Mesenchymal stem cell (in vitro differentiated cells and primary cell): ENCODE data around the gene TAF3.
A peak's percentile ranks its signal among the peaks of the same experiment; 100 is the strongest.

Experiments used
- DNase-seq: peaks from one replicate; pipeline ENCODE4 v3.0.0-alpha.2; 2013
- H2AFZ ChIP-seq: one replicate; pipeline ENCODE4 v1.6.1; 2013; ENCODE audit warnings: low read depth, mild to moderate bottlenecking, control low read depth, inconsistent platforms, low read length, moderate library complexity
- H2AK5ac ChIP-seq: 2 replicates; pipeline ENCODE4 v1.6.1; 2013; ENCODE audit warnings: low read length, moderate library complexity, mild to moderate bottlenecking, inconsistent platforms; ENCODE audit not compliant: severe bottlenecking
- H2BK120ac ChIP-seq: one replicate; pipeline ENCODE4 v1.6.1; 2013; ENCODE audit warnings: low read depth, mild to moderate bottlenecking, inconsistent platforms, low read length, moderate library complexity
- H2BK12ac ChIP-seq, 2 experiments: one replicate each; pipeline ENCODE4 v1.6.1; 2013; ENCODE audit warnings: inconsistent platforms in 2 of 2, low read length in 2 of 2, mild to moderate bottlenecking in 2 of 2, moderate library complexity in 2 of 2, control low read depth in 1 of 2
- H2BK15ac ChIP-seq: one replicate; pipeline ENCODE4 v1.6.1; 2013; ENCODE audit warnings: mild to moderate bottlenecking, low read depth, inconsistent platforms; ENCODE audit not compliant: poor library complexity, severe bottlenecking
- H2BK5ac ChIP-seq: 2 replicates; pipeline ENCODE4 v1.6.1; 2013; ENCODE audit warnings: low read depth, mild to moderate bottlenecking, low read length, control low read depth, inconsistent platforms; ENCODE audit not compliant: poor library complexity, severe bottlenecking
- H3K14ac ChIP-seq, 2 experiments: one replicate each; pipeline ENCODE4 v1.6.1; 2013; ENCODE audit warnings: inconsistent platforms in 2 of 2, low read length in 2 of 2, control low read depth in 1 of 2, mild to moderate bottlenecking in 1 of 2, moderate library complexity in 1 of 2
- H3K18ac ChIP-seq, 2 experiments: one replicate each; pipeline ENCODE4 v1.6.1; 2013; ENCODE audit warnings: inconsistent platforms in 2 of 2, low read length in 2 of 2, control low read depth in 1 of 2, low read depth in 1 of 2, mild to moderate bottlenecking in 1 of 2
- H3K23ac ChIP-seq, 2 experiments: one replicate each; pipeline ENCODE4 v1.6.1; 2013; ENCODE audit warnings: inconsistent platforms in 2 of 2, low read length in 2 of 2, mild to moderate bottlenecking in 2 of 2, moderate library complexity in 2 of 2, control low read depth in 1 of 2
- H3K27ac ChIP-seq: 2 replicates; pipeline ENCODE4 v1.5.1; 2013; ENCODE audit warnings: mild to moderate bottlenecking, moderate library complexity, low read length, control low read depth, inconsistent platforms; ENCODE audit not compliant: poor library complexity, severe bottlenecking
- H3K27me3 ChIP-seq, 2 experiments: 2 replicates each; pipeline versions ENCODE4 v1.6.1 to v1.7.0; 2013; ENCODE audit warnings: low read length in 2 of 2, mild to moderate bottlenecking in 2 of 2, moderate library complexity in 2 of 2, control low read depth in 1 of 2, inconsistent platforms in 1 of 2; ENCODE audit not compliant: control insufficient read depth in 1 of 2, insufficient read depth in 1 of 2
- H3K36me3 ChIP-seq, 2 experiments: 2 replicates each; pipeline versions ENCODE4 v1.6.1 to v1.7.0; 2013; ENCODE audit warnings: low read length in 2 of 2, control low read depth in 1 of 2, inconsistent platforms in 1 of 2, low read depth in 1 of 2, mild to moderate bottlenecking in 1 of 2; ENCODE audit not compliant: insufficient read depth in 2 of 2, control insufficient read depth in 1 of 2
- H3K4ac ChIP-seq, 2 experiments: one replicate each; pipeline ENCODE4 v1.6.1; 2013; ENCODE audit warnings: inconsistent platforms in 2 of 2, low read length in 2 of 2, mild to moderate bottlenecking in 2 of 2, moderate library complexity in 2 of 2, control low read depth in 1 of 2, low read depth in 1 of 2
- H3K4me1 ChIP-seq: 2 replicates; pipeline ENCODE4 v1.6.1; 2013; ENCODE audit warnings: low read depth, low read length, control low read depth; ENCODE audit not compliant: control insufficient read depth, insufficient read depth
- H3K4me2 ChIP-seq: 2 replicates; pipeline ENCODE4 v1.6.1; 2013; ENCODE audit warnings: low read length, mild to moderate bottlenecking, inconsistent platforms; ENCODE audit not compliant: poor library complexity, severe bottlenecking
- H3K4me3 ChIP-seq, 2 experiments: 2 replicates each; pipeline versions ENCODE4 v1.5.1 to v1.7.0; 2013; ENCODE audit warnings: low read length in 2 of 2, mild to moderate bottlenecking in 2 of 2, control low read depth in 1 of 2, low read depth in 1 of 2; ENCODE audit not compliant: insufficient read depth in 1 of 2
- H3K79me1 ChIP-seq: replicated peaks from 2 replicates; pipeline ENCODE4 v1.6.1; 2013; ENCODE audit warnings: mild to moderate bottlenecking, control low read depth, low read length, inconsistent platforms; ENCODE audit not compliant: poor library complexity, severe bottlenecking
- H3K9ac ChIP-seq: 2 replicates; pipeline ENCODE4 v1.7.0; 2013; ENCODE audit warnings: mild to moderate bottlenecking, low read length, moderate library complexity
- H3K9me3 ChIP-seq: 2 replicates; pipeline ENCODE4 v1.7.0; 2013; ENCODE audit warnings: mild to moderate bottlenecking, low read length; ENCODE audit not compliant: control insufficient read depth
- H4K8ac ChIP-seq: one replicate; pipeline ENCODE4 v1.6.1; 2013; ENCODE audit warnings: inconsistent platforms, mild to moderate bottlenecking, low read length, moderate library complexity
- H4K91ac ChIP-seq: one replicate; pipeline ENCODE4 v1.6.1; 2013; ENCODE audit warnings: mild to moderate bottlenecking, low read length, inconsistent platforms
- WGBS: methylation state at CpG from one replicate; pipeline ENCODE4 v1.1.7; 2013; ENCODE audit warnings: mixed read lengths; 5-methylcytosine and 5-hydroxymethylcytosine counted together

The TAF3 gene

GRCh38 chr10:7971949-7972348 is 153.6 kb downstream of the TAF3 start:
- H3K36me3 ChIP-seq = peaks cover 2 to 3% of the 10 kb centered on the region in 2 experiments
- peaks cover 3% of the 10 kb centered on the region for H3K79me1 ChIP-seq
- no peak overlapping the region for H2BK120ac ChIP-seq
- DNase-seq = no peak
- no peak overlapping the region for H3K4ac ChIP-seq
- 29% methylated on average over 1 of the region's 3 CpGs for WGBS
- no peak overlapping the region for H3K9ac ChIP-seq
- no peak overlapping the region for H4K91ac ChIP-seq
- H2AFZ ChIP-seq = no peak overlapping the region
- H2BK15ac ChIP-seq = no peak overlapping the region
- no peak overlapping the region for H3K23ac ChIP-seq
- no peak overlapping the region for H2BK12ac ChIP-seq
- no peak overlapping the region for H2BK5ac ChIP-seq
- no peak overlapping the region for H3K4me3 ChIP-seq
- H3K18ac ChIP-seq = no peak overlapping the region
- H3K9me3 ChIP-seq = no peaks in the 10 kb centered on the region
- no peak overlapping the region for H3K4me2 ChIP-seq
- H3K14ac ChIP-seq = no peak overlapping the region
- no peaks in the 10 kb centered on the region for H3K4me1 ChIP-seq
- no peak overlapping the region for H2AK5ac ChIP-seq
- H3K27ac ChIP-seq = no peak overlapping the region
- H3K27me3 ChIP-seq = no peaks in the 10 kb centered on the region
- H4K8ac ChIP-seq = no peak overlapping the region

GRCh38 chr10:7972367-7972766 is 154.1 kb downstream of the TAF3 start:
- no peak overlapping the region for H3K14ac ChIP-seq
- no peak overlapping the region for H3K27ac ChIP-seq
- H2AFZ ChIP-seq = no peak overlapping the region
- no peak overlapping the region for H3K9ac ChIP-seq
- H3K4me3 ChIP-seq = no peak overlapping the region
- no peak overlapping the region for H3K4me2 ChIP-seq
- H4K8ac ChIP-seq = no peak overlapping the region
- H2BK15ac ChIP-seq = no peak overlapping the region
- no peak overlapping the region for H2BK5ac ChIP-seq
- no peaks in the 10 kb centered on the region for H3K27me3 ChIP-seq
- no peaks in the 10 kb centered on the region for H3K4me1 ChIP-seq
- peaks cover 3% of the 10 kb centered on the region for H3K79me1 ChIP-seq
- no peak overlapping the region for H3K23ac ChIP-seq
- H3K4ac ChIP-seq = no peak overlapping the region
- H3K18ac ChIP-seq = no peak overlapping the region
- H2BK120ac ChIP-seq = no peak overlapping the region
- no peak overlapping the region for H2AK5ac ChIP-seq
- no peak overlapping the region for H2BK12ac ChIP-seq
- peaks cover 0 to 3% of the 10 kb centered on the region in 2 experiments for H3K36me3 ChIP-seq
- no peak for DNase-seq
- WGBS = no CpG with 5 or more reads among the region's 2 CpGs
- no peaks in the 10 kb centered on the region for H3K9me3 ChIP-seq
- no peak overlapping the region for H4K91ac ChIP-seq

- Histone ChIP-seq H3K4me1 (no peaks in the 10 kb centered on the region), H2BK120ac (no peak overlapping the region), H3K4me3 (no peak overlapping the region), H3K79me1 (no peaks in the 10 kb centered on the region), H4K8ac (no peak overlapping the region), H2BK12ac (no peak overlapping the region), H3K36me3 (peaks cover 3 to 7% of the 10 kb centered on the region in 2 experiments), H3K4ac (no peak overlapping the region), H4K91ac (no peak overlapping the region), H3K27me3 (no peaks in the 10 kb centered on the region), H2BK15ac (no peak overlapping the region), H3K23ac (no peak overlapping the region), H2BK5ac (no peak overlapping the region), H3K9ac (no peak overlapping the region), H2AK5ac (no peak overlapping the region), H3K14ac (no peak overlapping the region), H3K4me2 (no peak overlapping the region), H3K9me3 (no peaks in the 10 kb centered on the region), H3K27ac (no peak overlapping the region), H3K18ac (no peak overlapping the region), H2AFZ (no peak overlapping the region)
- WGBS = no CpG with 5 or more reads among the region's 1 CpG
- DNase-seq = no peak
These were observed 161.9 kb downstream of the TAF3 start for GRCh38 chr10:7980196-7980595.

GRCh38 chr10:7982727-7983126 is 164.4 kb downstream of the TAF3 start:
- no peak overlapping the region for H3K4ac ChIP-seq
- no peak overlapping the region for H2BK15ac ChIP-seq
- DNase-seq = no peak
- no peak overlapping the region for H2BK12ac ChIP-seq
- peaks cover 2% of the 10 kb centered on the region for H3K4me1 ChIP-seq
- H3K4me2 ChIP-seq = no peak overlapping the region
- no peak overlapping the region for H2AFZ ChIP-seq
- H3K9ac ChIP-seq = no peak overlapping the region
- 92% methylated on average over 5 of the region's 5 CpGs for WGBS
- H3K14ac ChIP-seq = no peak overlapping the region
- no peak overlapping the region for H2BK120ac ChIP-seq
- H4K8ac ChIP-seq = peak overlapping the region; percentile 49
- H3K23ac ChIP-seq = no peak overlapping the region
- H3K9me3 ChIP-seq = no peaks in the 10 kb centered on the region
- H2AK5ac ChIP-seq = no peak overlapping the region
- H4K91ac ChIP-seq = no peak overlapping the region
- no peaks in the 10 kb centered on the region for H3K79me1 ChIP-seq
- no peak overlapping the region for H3K4me3 ChIP-seq
- no peak overlapping the region for H3K27ac ChIP-seq
- H3K36me3 ChIP-seq = peaks cover 3 to 7% of the 10 kb centered on the region in 2 experiments
- no peak overlapping the region for H3K18ac ChIP-seq
- no peaks in the 10 kb centered on the region for H3K27me3 ChIP-seq
- H2BK5ac ChIP-seq = no peak overlapping the region
